ENCODE results near the gene SPATA21.
"Not testable (repeated sequence)": the region's sequence is repeated elsewhere in the genome, so short reads cannot be mapped to it uniquely, and the experiment has no call there.

Gene SPATA21

GRCh38 chr1:16459352-16459925 lies 22.2 kb upstream of the SPATA21 start:
- TF ChIP-seq CTCF (conservative IDR thresholded peaks at IDR 0.05; ENCODE audit: low read depth, low read length): no peak
- no peak for DNase-seq (ENCODE audit: low read depth)
- H3K4me3 ChIP-seq (ENCODE audit: low read length): no peak overlapping the region

- DNase-seq (ENCODE audit: low read depth): no peak
- no peak for TF ChIP-seq CTCF (conservative IDR thresholded peaks at IDR 0.05; ENCODE audit: low read depth, low read length)
These were observed 21.6 kb upstream of the SPATA21 start for GRCh38 chr1:16458831-16459230.

GRCh38 chr1:16456151-16456550 lies 18.9 kb upstream of the SPATA21 start:
- not testable (repeated sequence) for H3K4me3 ChIP-seq (ENCODE audit: low read length); DNase-seq (ENCODE audit: low read depth)

More at GRCh38 chr1:16458831-16459230, 21.6 kb upstream of the SPATA21 start:
- H3K4me3 ChIP-seq (ENCODE audit: low read length): no peak overlapping the region

- H3K4me3 ChIP-seq (ENCODE audit: low read length); DNase-seq (ENCODE audit: low read depth): not testable (repeated sequence)
These were observed 17.7 kb upstream of the SPATA21 start for GRCh38 chr1:16454909-16455308.

GRCh38 chr1:16451841-16452528 lies 14.8 kb upstream of the SPATA21 start:
- no peak for DNase-seq (ENCODE audit: low read depth)
- no peak overlapping the region for H3K4me3 ChIP-seq (ENCODE audit: low read length)
- no peak for TF ChIP-seq CTCF (conservative IDR thresholded peaks at IDR 0.05; ENCODE audit: low read depth, low read length)

GRCh38 chr1:16450863-16451481 lies 13.7 kb upstream of the SPATA21 start:
- DNase-seq (ENCODE audit: low read depth): no peak
- no peak for TF ChIP-seq CTCF (conservative IDR thresholded peaks at IDR 0.05; ENCODE audit: low read depth, low read length)
- H3K4me3 ChIP-seq (ENCODE audit: low read length): no peak overlapping the region

GRCh38 chr1:16449666-16450065 lies 12.4 kb upstream of the SPATA21 start:
- H3K4me3 ChIP-seq (ENCODE audit: low read length): no peak overlapping the region
- DNase-seq (ENCODE audit: low read depth): no peak
- TF ChIP-seq CTCF (conservative IDR thresholded peaks at IDR 0.05; ENCODE audit: low read depth, low read length): no peak

- no peak for TF ChIP-seq CTCF (conservative IDR thresholded peaks at IDR 0.05; ENCODE audit: low read depth, low read length)
- H3K4me3 ChIP-seq (ENCODE audit: low read length): no peak overlapping the region
- DNase-seq (ENCODE audit: low read depth): no peak
These were observed 11.8 kb upstream of the SPATA21 start for GRCh38 chr1:16449065-16449464.

All from retinal pigment epithelial cell (primary cell).